COLO829 (cell line): ENCODE data around the gene FICD.
"Not testable (repeated sequence)": the region's sequence is repeated elsewhere in the genome, so short reads cannot be mapped to it uniquely, and the experiment has no call there.

ENCODE experiments used
- DNase-seq: peaks from one replicate; pipeline ENCODE4 v3.0.0; 2012; ENCODE audit warnings: low spot score

FICD gene

GRCh38 chr12:108514973-108515814 lies at the start of gene FICD:
FICD (plus strand) TSS chr12:108515277; CDS start chr12:108516973, 1,696 bp downstream.
- DNase-seq, result peak; percentile 94

- no peak for DNase-seq
These were observed 49.7 kb upstream of the FICD start for GRCh38 chr12:108465417-108465816.

GRCh38 chr12:108468196-108468968 lies 46.7 kb upstream of the FICD start:
- peak; percentile 53 for DNase-seq

GRCh38 chr12:108473400-108474055 lies 41.5 kb upstream of the FICD start:
- DNase-seq, result no peak

- no peak for DNase-seq
These were observed 39.7 kb upstream of the FICD start for GRCh38 chr12:108475396-108475795.

- DNase-seq, result no peak
These were observed 37.8 kb upstream of the FICD start for GRCh38 chr12:108477055-108477880.

- no peak for DNase-seq
These were observed 37.2 kb upstream of the FICD start for GRCh38 chr12:108477881-108478259.

- no peak for DNase-seq
These were observed 36.4 kb upstream of the FICD start for GRCh38 chr12:108478611-108479206.

- no peak for DNase-seq
These were observed 35.6 kb upstream of the FICD start for GRCh38 chr12:108479364-108480070.

- no peak for DNase-seq
These were observed 32.3 kb upstream of the FICD start for GRCh38 chr12:108482717-108483212.

GRCh38 chr12:108483213-108484059 lies 31.6 kb upstream of the FICD start:
- no peak for DNase-seq

- DNase-seq, result no peak
These were observed 30.6 kb upstream of the FICD start for GRCh38 chr12:108484431-108484830.

GRCh38 chr12:108484845-108485244 lies 30.2 kb upstream of the FICD start:
- DNase-seq, result no peak

- DNase-seq, result not testable (repeated sequence)
These were observed 29.7 kb upstream of the FICD start for GRCh38 chr12:108485371-108485770.

GRCh38 chr12:108487029-108487428 lies 28.0 kb upstream of the FICD start:
- DNase-seq, result not testable (repeated sequence)

GRCh38 chr12:108491256-108491655 lies 23.8 kb upstream of the FICD start:
- DNase-seq, result no peak

GRCh38 chr12:108495054-108495453 lies 20.0 kb upstream of the FICD start:
- DNase-seq, result peak; percentile 20

- no peak for DNase-seq
These were observed 19.1 kb upstream of the FICD start for GRCh38 chr12:108495823-108496579.

- DNase-seq, result no peak
These were observed 16.9 kb upstream of the FICD start for GRCh38 chr12:108498136-108498535.
